HepG2 (cell line): ENCODE data around the gene CHMP6. TPM values are rescaled to one million over a fixed set of nuclear protein-coding genes. Genes with fewer than 3 reads are reported as not detected.

Source experiments
- ARID2 ChIP-seq: sonication (generic); formaldehyde crosslinking; IDR thresholded peaks from 2 replicates; pipeline ENCODE4 v1.8.1; 2022; ENCODE audit warnings: mild to moderate bottlenecking, missing genetic modification reagents, borderline replicate concordance
- ARNTL ChIP-seq: sonication (generic); formaldehyde crosslinking; IDR thresholded peaks from 2 replicates; pipeline ENCODE4 v1.4.0; 2020; ENCODE audit warnings: mild to moderate bottlenecking, missing genetic modification reagents
- CBX1 ChIP-seq: IDR thresholded peaks from one replicate; pipeline ENCODE4 v1.6.1; 2016; ENCODE audit warnings: antibody characterized with exemption, low read depth
- GLMP ChIP-seq: sonication (generic); formaldehyde crosslinking; IDR thresholded peaks from 2 replicates; pipeline ENCODE4 v1.9.0; 2021; ENCODE audit warnings: missing genetic modification reagents, mild to moderate bottlenecking, borderline replicate concordance
- HCFC1 ChIP-seq: fragments of 150-350 bp; IDR thresholded peaks from 2 replicates; pipeline ENCODE4 v1.6.1; 2014; ENCODE audit warnings: low read depth, low read length
- PHF20 ChIP-seq: sonication (generic); formaldehyde crosslinking; IDR thresholded peaks from 2 replicates; pipeline ENCODE4 v1.5.0; 2020; ENCODE audit warnings: mild to moderate bottlenecking, missing genetic modification reagents
- POLR2AphosphoS5 ChIP-seq: IDR thresholded peaks from 2 replicates; pipeline ENCODE4 v1.6.1; 2012; ENCODE audit warnings: low read depth, low read length
- RARA ChIP-seq: IDR thresholded peaks from 2 replicates; pipeline ENCODE4 v1.6.1; 2016; ENCODE audit warnings: missing genetic modification reagents, missing compliant biosample characterization
- RBAK ChIP-seq: sonication (generic); formaldehyde crosslinking; IDR thresholded peaks from 2 replicates; pipeline ENCODE4 v1.5.1; 2020; ENCODE audit warnings: mild to moderate bottlenecking, missing genetic modification reagents
- RNF219 ChIP-seq: sonication (generic); formaldehyde crosslinking; IDR thresholded peaks from 2 replicates; pipeline ENCODE4 v1.5.0; 2020; ENCODE audit warnings: mild to moderate bottlenecking, missing genetic modification reagents
- SSRP1 ChIP-seq: IDR thresholded peaks from 2 replicates; pipeline ENCODE4 v1.6.1; 2016; ENCODE audit warnings: control low read depth
- ZBTB38 ChIP-seq: sonication (generic); formaldehyde crosslinking; IDR thresholded peaks from 2 replicates; pipeline ENCODE4 v1.5.1; 2020; ENCODE audit warnings: mild to moderate bottlenecking, missing genetic modification reagents
- ZBTB8A ChIP-seq: sonication (generic); formaldehyde crosslinking; IDR thresholded peaks from 2 replicates; pipeline ENCODE4 v1.4.0; 2020; ENCODE audit warnings: mild to moderate bottlenecking, low read depth, missing genetic modification reagents, borderline replicate concordance
- ZNF136 ChIP-seq: sonication (generic); formaldehyde crosslinking; IDR thresholded peaks from 2 replicates; pipeline ENCODE4 v1.8.1; 2022; ENCODE audit warnings: low read depth, mild to moderate bottlenecking, moderate library complexity, missing genetic modification reagents
- ZNF138 ChIP-seq: sonication (generic); formaldehyde crosslinking; IDR thresholded peaks from 2 replicates; pipeline ENCODE4 v1.5.0; 2020; ENCODE audit warnings: mild to moderate bottlenecking, low read depth, missing genetic modification reagents
- ZNF143 ChIP-seq: sonication (generic); formaldehyde crosslinking; IDR thresholded peaks from 2 replicates; pipeline ENCODE4 v1.4.0; 2020; ENCODE audit warnings: missing genetic modification reagents
- ZNF160 ChIP-seq: sonication (generic); formaldehyde crosslinking; IDR thresholded peaks from 2 replicates; pipeline ENCODE4 v1.8.0; 2022; ENCODE audit warnings: mild to moderate bottlenecking, inconsistent platforms, missing genetic modification reagents
- ZNF460 ChIP-seq: sonication (generic); formaldehyde crosslinking; IDR thresholded peaks from 2 replicates; pipeline ENCODE4 v1.5.1; 2020; ENCODE audit warnings: missing genetic modification reagents, mild to moderate bottlenecking, borderline replicate concordance
- ZNF563 ChIP-seq: sonication (generic); formaldehyde crosslinking; IDR thresholded peaks from 2 replicates; pipeline ENCODE4 v1.8.0; 2022; ENCODE audit warnings: mild to moderate bottlenecking, moderate library complexity, missing genetic modification reagents
- polyA plus RNA-seq, 8 experiments: library from polyadenylated mRNA; depleted of rRNA in 3 of 8; stranded (reverse) in 7 of 8; unstranded in 1 of 8; fragments of >200 nt; fragmentation: Illumina TruSeq in 4 of 8; extraction: Trizol in 4 of 8; gene quantifications; 2 replicates each; pipeline versions ENCODE4 v1.2.1 to v1.2.3, GENCODE V29; 2011 to 2016; ENCODE audit warnings: low read depth in 4 of 8, missing spikeins in 1 of 8, mixed read lengths in 1 of 8; ENCODE audit not compliant: insufficient read depth in 1 of 8
- total RNA-seq, 5 experiments: library from RNA; depleted of rRNA; stranded (reverse); fragments of >200 nt; fragmentation: Illumina TruSeq; extraction: Trizol; gene quantifications; 2 replicates each; pipeline ENCODE4 v1.2.3, GENCODE V29; 2016; ENCODE audit warnings: low read depth in 1 of 5
- TF ChIP-seq, protein P1 (sequence below): sonication (generic); formaldehyde crosslinking; IDR thresholded peaks from 2 replicates; pipeline ENCODE4 v1.8.0; 2022; ENCODE audit warnings: mild to moderate bottlenecking, missing genetic modification reagents, moderate library complexity
- TF ChIP-seq, protein P2 (sequence below): sonication (generic); formaldehyde crosslinking; conservative IDR thresholded peaks from 2 replicates; pipeline ENCODE4 v1.4.0; 2020; ENCODE audit warnings: missing genetic modification reagents

Gene CHMP6
- total and polyA plus RNA-seq, 2 of the 13 experiments (the other 11 are each of a cell fraction or from before 2014, with no cell fraction given): 11.1 to 24.2 TPM

- TF ChIP-seq GLMP (CRISPR knock-in tag) (no peak), ARNTL (CRISPR knock-in tag) (peak; percentile 33), CBX1 (peak; percentile 33), ZBTB8A (CRISPR knock-in tag) (no peak), ZNF160 (CRISPR knock-in tag) (peak; percentile 16; the same call in 1 of the 2 replicates), ZNF460 (CRISPR knock-in tag) (no peak), PHF20 (CRISPR knock-in tag) (no peak), RBAK (CRISPR knock-in tag) (no peak), RNF219 (CRISPR knock-in tag) (no peak), RARA (CRISPR knock-in tag) (peak; percentile 71; the same call in 1 of the 2 replicates), ZNF563 (no peak), HCFC1 (no peak), ZNF136 (CRISPR knock-in tag) (0 out of 2 replicates have a peak, but pooled peaks have one; percentile 53), ARID2 (CRISPR knock-in tag) (no peak), SSRP1 (0 out of 2 replicates have a peak, but pooled peaks have one; percentile 9), ZBTB38 (CRISPR knock-in tag) (peak; percentile 24), ZNF143 (CRISPR knock-in tag) (peak; percentile 55; the same call in 1 of the 2 replicates), POLR2AphosphoS5 (peak; percentile 77), ZNF138 (CRISPR knock-in tag) (no peak)
- TF ChIP-seq, protein P1, sequence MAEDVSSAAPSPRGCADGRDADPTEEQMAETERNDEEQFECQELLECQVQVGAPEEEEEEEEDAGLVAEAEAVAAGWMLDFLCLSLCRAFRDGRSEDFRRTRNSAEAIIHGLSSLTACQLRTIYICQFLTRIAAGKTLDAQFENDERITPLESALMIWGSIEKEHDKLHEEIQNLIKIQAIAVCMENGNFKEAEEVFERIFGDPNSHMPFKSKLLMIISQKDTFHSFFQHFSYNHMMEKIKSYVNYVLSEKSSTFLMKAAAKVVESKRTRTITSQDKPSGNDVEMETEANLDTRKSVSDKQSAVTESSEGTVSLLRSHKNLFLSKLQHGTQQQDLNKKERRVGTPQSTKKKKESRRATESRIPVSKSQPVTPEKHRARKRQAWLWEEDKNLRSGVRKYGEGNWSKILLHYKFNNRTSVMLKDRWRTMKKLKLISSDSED (CRISPR knock-in tag): no peak
- TF ChIP-seq, protein P2, sequence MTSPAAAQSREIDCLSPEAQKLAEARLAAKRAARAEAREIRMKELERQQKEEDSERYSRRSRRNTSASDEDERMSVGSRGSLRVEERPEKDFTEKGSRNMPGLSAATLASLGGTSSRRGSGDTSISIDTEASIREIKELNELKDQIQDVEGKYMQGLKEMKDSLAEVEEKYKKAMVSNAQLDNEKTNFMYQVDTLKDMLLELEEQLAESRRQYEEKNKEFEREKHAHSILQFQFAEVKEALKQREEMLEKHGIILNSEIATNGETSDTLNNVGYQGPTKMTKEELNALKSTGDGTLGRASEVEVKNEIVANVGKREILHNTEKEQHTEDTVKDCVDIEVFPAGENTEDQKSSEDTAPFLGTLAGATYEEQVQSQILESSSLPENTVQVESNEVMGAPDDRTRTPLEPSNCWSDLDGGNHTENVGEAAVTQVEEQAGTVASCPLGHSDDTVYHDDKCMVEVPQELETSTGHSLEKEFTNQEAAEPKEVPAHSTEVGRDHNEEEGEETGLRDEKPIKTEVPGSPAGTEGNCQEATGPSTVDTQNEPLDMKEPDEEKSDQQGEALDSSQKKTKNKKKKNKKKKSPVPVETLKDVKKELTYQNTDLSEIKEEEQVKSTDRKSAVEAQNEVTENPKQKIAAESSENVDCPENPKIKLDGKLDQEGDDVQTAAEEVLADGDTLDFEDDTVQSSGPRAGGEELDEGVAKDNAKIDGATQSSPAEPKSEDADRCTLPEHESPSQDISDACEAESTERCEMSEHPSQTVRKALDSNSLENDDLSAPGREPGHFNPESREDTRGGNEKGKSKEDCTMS (CRISPR knock-in tag): no peak
These were observed 52.2 kb downstream of the CHMP6 start (continued) for GRCh38 chr17:81043725-81044427.
